ENCODE data around the gene SEMA6A. TPM values are rescaled to one million over a fixed set of nuclear protein-coding genes. Genes with fewer than 3 reads are reported as not detected.

Gene SEMA6A
- total RNA-seq, 1 experiment from 2014 or later = 406 TPM

DNA sequence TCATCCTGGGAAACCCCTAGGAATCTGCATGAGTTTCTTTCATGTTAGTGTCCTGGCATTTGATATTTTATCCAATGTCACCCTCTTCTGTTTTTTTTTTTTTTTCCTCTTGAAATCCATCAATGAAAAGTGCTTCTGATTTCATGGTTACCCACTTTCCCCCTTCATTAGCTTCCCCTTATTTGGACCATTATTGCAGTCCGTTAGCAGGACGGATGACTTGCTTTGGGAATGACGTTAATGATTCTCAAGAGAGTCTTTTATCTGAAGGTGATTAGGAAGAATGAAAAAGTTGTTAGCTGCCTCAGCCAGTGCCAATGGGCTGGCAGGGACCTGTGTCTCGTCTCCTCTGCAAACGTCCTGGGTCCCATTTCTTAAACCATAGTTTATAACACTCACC lies 134.7 kb downstream of the SEMA6A start:
- ATAC-seq (no peak), DNase-seq (ENCODE audit: low spot score) (no peak)
- ChIA-PET POLR2A (interaction anchor here (0.5 to 0.6 kb wide), 2 partner anchors 11 to 405 kb away, joined by 3 to 4 read pairs; no protein-coding TSS in a partner anchor), CTCF (no interaction called here)
- Mint-ChIP-seq H3K36me3 (no peaks in the 10 kb centered on the region), H3K4me1 (peaks cover 68% of the 10 kb centered on the region), H3K27ac (no peak overlapping the region), H3K4me3 (no peak overlapping the region), H3K9me3 (no peaks in the 10 kb centered on the region), H3K27me3 (ENCODE audit: low read depth) (peaks cover 21% of the 10 kb centered on the region)
- TF ChIP-seq CREM (CRISPR knock-in tag; IDR thresholded peaks at IDR 0.05) (no peak), PRDM15 (CRISPR knock-in tag; IDR thresholded peaks at IDR 0.05) (no peak), SMAD3 (CRISPR knock-in tag; IDR thresholded peaks at IDR 0.05; ENCODE audit: borderline replicate concordance) (no peak), NR2C2 (CRISPR knock-in tag; IDR thresholded peaks at IDR 0.05) (no peak), GTF2I (CRISPR knock-in tag; conservative IDR thresholded peaks at IDR 0.05) (no peak), TCF7 (CRISPR knock-in tag; IDR thresholded peaks at IDR 0.05; ENCODE audit: low read depth) (no peak), E2F5 (CRISPR knock-in tag; IDR thresholded peaks at IDR 0.05) (no peak), NFYB (CRISPR knock-in tag; conservative IDR thresholded peaks at IDR 0.05; ENCODE audit: low read depth) (no peak), ZNF512 (CRISPR knock-in tag; IDR thresholded peaks at IDR 0.05; ENCODE audit: borderline replicate concordance) (no peak), TEAD4 (CRISPR knock-in tag; IDR thresholded peaks at IDR 0.05) (no peak), ZBTB21 (CRISPR knock-in tag; IDR thresholded peaks at IDR 0.05; ENCODE audit: borderline replicate concordance) (no peak), MLX (CRISPR knock-in tag; IDR thresholded peaks at IDR 0.05) (no peak), USF2 (CRISPR knock-in tag; IDR thresholded peaks at IDR 0.05) (no peak), ZNF416 (CRISPR knock-in tag; IDR thresholded peaks at IDR 0.05) (no peak), ZNF219 (CRISPR knock-in tag; IDR thresholded peaks at IDR 0.05; ENCODE audit: borderline replicate concordance) (no peak), MYBL2 (CRISPR knock-in tag; IDR thresholded peaks at IDR 0.05) (no peak)
- TF ChIP-seq, protein P1, sequence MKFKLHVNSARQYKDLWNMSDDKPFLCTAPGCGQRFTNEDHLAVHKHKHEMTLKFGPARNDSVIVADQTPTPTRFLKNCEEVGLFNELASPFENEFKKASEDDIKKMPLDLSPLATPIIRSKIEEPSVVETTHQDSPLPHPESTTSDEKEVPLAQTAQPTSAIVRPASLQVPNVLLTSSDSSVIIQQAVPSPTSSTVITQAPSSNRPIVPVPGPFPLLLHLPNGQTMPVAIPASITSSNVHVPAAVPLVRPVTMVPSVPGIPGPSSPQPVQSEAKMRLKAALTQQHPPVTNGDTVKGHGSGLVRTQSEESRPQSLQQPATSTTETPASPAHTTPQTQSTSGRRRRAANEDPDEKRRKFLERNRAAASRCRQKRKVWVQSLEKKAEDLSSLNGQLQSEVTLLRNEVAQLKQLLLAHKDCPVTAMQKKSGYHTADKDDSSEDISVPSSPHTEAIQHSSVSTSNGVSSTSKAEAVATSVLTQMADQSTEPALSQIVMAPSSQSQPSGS (CRISPR knock-in tag; IDR thresholded peaks at IDR 0.05; ENCODE audit: borderline replicate concordance, low read depth) = no peak
- TF ChIP-seq, protein P2, sequence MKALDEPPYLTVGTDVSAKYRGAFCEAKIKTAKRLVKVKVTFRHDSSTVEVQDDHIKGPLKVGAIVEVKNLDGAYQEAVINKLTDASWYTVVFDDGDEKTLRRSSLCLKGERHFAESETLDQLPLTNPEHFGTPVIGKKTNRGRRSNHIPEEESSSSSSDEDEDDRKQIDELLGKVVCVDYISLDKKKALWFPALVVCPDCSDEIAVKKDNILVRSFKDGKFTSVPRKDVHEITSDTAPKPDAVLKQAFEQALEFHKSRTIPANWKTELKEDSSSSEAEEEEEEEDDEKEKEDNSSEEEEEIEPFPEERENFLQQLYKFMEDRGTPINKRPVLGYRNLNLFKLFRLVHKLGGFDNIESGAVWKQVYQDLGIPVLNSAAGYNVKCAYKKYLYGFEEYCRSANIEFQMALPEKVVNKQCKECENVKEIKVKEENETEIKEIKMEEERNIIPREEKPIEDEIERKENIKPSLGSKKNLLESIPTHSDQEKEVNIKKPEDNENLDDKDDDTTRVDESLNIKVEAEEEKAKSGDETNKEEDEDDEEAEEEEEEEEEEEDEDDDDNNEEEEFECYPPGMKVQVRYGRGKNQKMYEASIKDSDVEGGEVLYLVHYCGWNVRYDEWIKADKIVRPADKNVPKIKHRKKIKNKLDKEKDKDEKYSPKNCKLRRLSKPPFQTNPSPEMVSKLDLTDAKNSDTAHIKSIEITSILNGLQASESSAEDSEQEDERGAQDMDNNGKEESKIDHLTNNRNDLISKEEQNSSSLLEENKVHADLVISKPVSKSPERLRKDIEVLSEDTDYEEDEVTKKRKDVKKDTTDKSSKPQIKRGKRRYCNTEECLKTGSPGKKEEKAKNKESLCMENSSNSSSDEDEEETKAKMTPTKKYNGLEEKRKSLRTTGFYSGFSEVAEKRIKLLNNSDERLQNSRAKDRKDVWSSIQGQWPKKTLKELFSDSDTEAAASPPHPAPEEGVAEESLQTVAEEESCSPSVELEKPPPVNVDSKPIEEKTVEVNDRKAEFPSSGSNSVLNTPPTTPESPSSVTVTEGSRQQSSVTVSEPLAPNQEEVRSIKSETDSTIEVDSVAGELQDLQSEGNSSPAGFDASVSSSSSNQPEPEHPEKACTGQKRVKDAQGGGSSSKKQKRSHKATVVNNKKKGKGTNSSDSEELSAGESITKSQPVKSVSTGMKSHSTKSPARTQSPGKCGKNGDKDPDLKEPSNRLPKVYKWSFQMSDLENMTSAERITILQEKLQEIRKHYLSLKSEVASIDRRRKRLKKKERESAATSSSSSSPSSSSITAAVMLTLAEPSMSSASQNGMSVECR (CRISPR knock-in tag; IDR thresholded peaks at IDR 0.05; ENCODE audit: borderline replicate concordance) = no peak
- TF ChIP-seq, protein P3, sequence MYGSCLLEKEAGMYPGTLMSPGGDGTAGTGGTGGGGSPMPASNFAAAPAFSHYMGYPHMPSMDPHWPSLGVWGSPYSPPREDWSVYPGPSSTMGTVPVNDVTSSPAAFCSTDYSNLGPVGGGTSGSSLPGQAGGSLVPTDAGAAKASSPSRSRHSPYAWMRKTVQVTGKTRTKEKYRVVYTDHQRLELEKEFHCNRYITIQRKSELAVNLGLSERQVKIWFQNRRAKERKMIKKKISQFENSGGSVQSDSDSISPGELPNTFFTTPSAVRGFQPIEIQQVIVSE (CRISPR knock-in tag; IDR thresholded peaks at IDR 0.05; ENCODE audit: borderline replicate concordance) = no peak
